ENCODE measurements around the gene SIK1. TPM values are rescaled to one million over a fixed set of nuclear protein-coding genes. Genes with fewer than 3 reads are reported as not detected.
"Not testable (repeated sequence)": the region's sequence is repeated elsewhere in the genome, so short reads cannot be mapped to it uniquely, and the experiment has no call there.

SIK1 gene
- total RNA-seq = 5.5 and 8.6 TPM in 2 replicates

- DNase-seq (ENCODE audit: low spot score); H3K36me3 Mint-ChIP-seq (ENCODE audit: low read depth); intact Hi-C loops (cut with micrococcal nuclease); H3K27me3 Mint-ChIP-seq (ENCODE audit: insufficient read depth); H3K27ac Mint-ChIP-seq; H3K4me3 Mint-ChIP-seq; H3K9me3 Mint-ChIP-seq; H3K4me1 Mint-ChIP-seq (ENCODE audit: low read depth): not testable (repeated sequence)
These were observed at the start of gene SIK1 for GRCh38 chr21:43426404-43427241. Gene SIK1 (minus strand): TSS chr21:43427131. CDS start chr21:43426178, 953 bp downstream.

GRCh38 chr21:43471597-43472242 lies 44.8 kb upstream of the SIK1 start:
- H3K9me3 Mint-ChIP-seq; H3K36me3 Mint-ChIP-seq (ENCODE audit: low read depth); H3K4me1 Mint-ChIP-seq (ENCODE audit: low read depth); H3K27me3 Mint-ChIP-seq (ENCODE audit: insufficient read depth); DNase-seq (ENCODE audit: low spot score); intact Hi-C loops (cut with micrococcal nuclease); H3K4me3 Mint-ChIP-seq; H3K27ac Mint-ChIP-seq: not testable (repeated sequence)

GRCh38 chr21:43469719-43470458 lies 43.0 kb upstream of the SIK1 start:
- H3K27me3 Mint-ChIP-seq (ENCODE audit: insufficient read depth); H3K27ac Mint-ChIP-seq; H3K9me3 Mint-ChIP-seq; H3K4me3 Mint-ChIP-seq; H3K4me1 Mint-ChIP-seq (ENCODE audit: low read depth); DNase-seq (ENCODE audit: low spot score); intact Hi-C loops (cut with micrococcal nuclease); H3K36me3 Mint-ChIP-seq (ENCODE audit: low read depth): not testable (repeated sequence)

DNA sequence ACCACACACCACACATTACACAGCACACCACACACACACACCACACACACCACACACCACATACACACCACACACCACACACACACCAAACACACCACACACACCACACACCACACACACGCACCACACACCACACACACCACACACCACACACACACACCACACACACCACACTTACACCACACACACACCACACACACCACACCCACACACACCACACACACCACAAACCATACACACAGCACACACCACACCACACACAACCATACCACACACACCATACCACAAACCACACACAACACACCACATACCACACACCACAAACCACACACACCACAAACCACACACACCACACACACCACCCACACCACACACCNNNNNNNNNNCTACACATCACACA lies 40.9 kb upstream of the SIK1 start:
- intact Hi-C loops (cut with micrococcal nuclease) = no loop called here
- Mint-ChIP-seq H3K4me1 (ENCODE audit: low read depth) (no peaks in the 10 kb centered on the region), H3K27ac (peak overlapping the region; percentile 78)

DNA sequence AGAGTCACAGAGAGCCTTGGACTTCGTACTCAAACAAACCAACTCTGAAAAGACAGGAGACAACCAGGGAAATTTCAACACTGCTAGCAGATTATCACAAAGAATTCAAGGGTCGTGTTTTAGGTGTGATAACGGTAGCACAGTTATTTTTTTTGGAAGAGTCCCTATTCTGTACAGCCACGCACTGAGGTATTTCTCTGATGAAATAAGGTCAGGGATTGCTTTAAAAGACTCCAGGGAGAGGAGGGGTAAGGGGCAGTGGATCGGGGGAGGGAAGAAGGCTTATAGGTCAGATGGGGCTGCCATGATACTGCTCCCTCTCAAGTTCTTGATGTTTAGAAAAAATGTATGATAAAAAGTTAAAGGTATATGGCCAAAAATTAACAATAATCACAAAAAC lies 38.2 kb upstream of the SIK1 start:
- H3K9me3 Mint-ChIP-seq; DNase-seq (ENCODE audit: low spot score); H3K4me1 Mint-ChIP-seq (ENCODE audit: low read depth); H3K27me3 Mint-ChIP-seq (ENCODE audit: insufficient read depth); H3K36me3 Mint-ChIP-seq (ENCODE audit: low read depth); H3K4me3 Mint-ChIP-seq; H3K27ac Mint-ChIP-seq; intact Hi-C loops (cut with micrococcal nuclease): not testable (repeated sequence)

More for the DNA sequence above, 40.9 kb upstream of the SIK1 start:
- Mint-ChIP-seq H3K36me3 (ENCODE audit: low read depth) (no peaks in the 10 kb centered on the region), H3K4me3 (no peak overlapping the region), H3K27me3 (ENCODE audit: insufficient read depth) (no peaks in the 10 kb centered on the region), H3K9me3 (peaks cover 3% of the 10 kb centered on the region)
- no peak for DNase-seq (ENCODE audit: low spot score)

DNA sequence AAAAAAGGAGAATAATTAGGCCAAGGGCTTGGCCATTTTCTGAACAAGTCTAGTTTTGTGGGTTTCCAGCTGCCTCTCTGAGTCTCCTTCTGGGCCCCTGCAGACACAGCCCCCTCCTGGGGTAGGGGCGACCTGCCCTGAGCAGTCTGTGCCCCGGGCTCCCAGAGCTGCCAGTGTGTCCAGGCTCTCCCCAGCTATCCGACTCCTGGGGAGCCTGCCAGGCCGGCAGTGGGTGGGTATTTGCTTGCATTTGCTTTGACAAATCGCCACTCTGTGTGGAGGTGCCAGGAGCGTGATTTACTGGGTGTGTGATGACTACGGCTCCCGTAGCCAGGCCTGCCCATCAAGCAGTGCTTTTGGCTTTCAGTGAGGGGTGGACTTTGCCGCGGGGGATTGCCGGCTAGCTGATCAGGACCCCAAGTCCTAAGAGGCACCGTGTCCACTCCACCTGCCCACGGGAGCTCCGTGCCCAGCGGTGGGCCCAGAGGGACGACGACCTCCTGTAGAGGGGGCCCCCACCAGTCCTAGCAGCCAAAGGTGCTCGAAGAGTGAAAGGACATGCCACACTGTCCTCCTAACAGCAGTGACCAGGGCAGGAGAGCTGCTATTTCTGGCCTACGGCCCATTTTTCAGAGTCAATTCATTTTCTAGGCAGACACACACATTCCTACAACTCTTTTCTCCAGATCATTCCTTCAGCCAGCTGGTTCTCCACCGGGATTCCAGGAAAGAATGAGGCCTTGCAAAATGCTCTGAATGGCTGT lies 36.7 kb upstream of the SIK1 start:
- H3K27ac Mint-ChIP-seq; H3K4me1 Mint-ChIP-seq (ENCODE audit: low read depth); intact Hi-C loops (cut with micrococcal nuclease); H3K9me3 Mint-ChIP-seq; H3K4me3 Mint-ChIP-seq; H3K36me3 Mint-ChIP-seq (ENCODE audit: low read depth); DNase-seq (ENCODE audit: low spot score); H3K27me3 Mint-ChIP-seq (ENCODE audit: insufficient read depth): not testable (repeated sequence)

- H3K4me3 Mint-ChIP-seq; DNase-seq (ENCODE audit: low spot score); H3K4me1 Mint-ChIP-seq (ENCODE audit: low read depth); intact Hi-C loops (cut with micrococcal nuclease); H3K27me3 Mint-ChIP-seq (ENCODE audit: insufficient read depth); H3K9me3 Mint-ChIP-seq; H3K36me3 Mint-ChIP-seq (ENCODE audit: low read depth); H3K27ac Mint-ChIP-seq: not testable (repeated sequence)
These were observed 36.0 kb upstream of the SIK1 start for GRCh38 chr21:43462932-43463331.

GRCh38 chr21:43460475-43460874 lies 33.5 kb upstream of the SIK1 start:
- H3K9me3 Mint-ChIP-seq; H3K27ac Mint-ChIP-seq; H3K36me3 Mint-ChIP-seq (ENCODE audit: low read depth); intact Hi-C loops (cut with micrococcal nuclease); H3K27me3 Mint-ChIP-seq (ENCODE audit: insufficient read depth); H3K4me1 Mint-ChIP-seq (ENCODE audit: low read depth); H3K4me3 Mint-ChIP-seq; DNase-seq (ENCODE audit: low spot score): not testable (repeated sequence)

DNA sequence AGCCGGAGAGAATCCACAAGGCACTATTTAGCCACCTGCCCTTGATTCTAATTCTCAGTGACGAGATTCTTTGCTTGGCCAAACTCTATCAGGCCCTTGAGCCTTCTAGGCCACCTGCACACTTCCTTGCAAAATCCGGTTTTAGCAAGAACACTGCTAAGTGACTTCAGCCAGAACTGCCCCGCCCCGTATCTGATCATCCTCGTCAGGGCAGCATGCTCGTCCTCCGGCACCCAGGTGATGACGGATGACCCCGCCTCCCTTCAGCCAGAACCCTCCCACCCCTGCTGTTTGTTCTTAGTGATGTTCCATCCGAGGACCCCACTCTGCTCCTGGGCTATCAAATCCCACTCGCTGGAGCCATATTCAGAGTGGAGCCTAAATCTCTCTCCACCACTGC lies 32.1 kb upstream of the SIK1 start:
- DNase-seq (ENCODE audit: low spot score); H3K27me3 Mint-ChIP-seq (ENCODE audit: insufficient read depth); H3K4me1 Mint-ChIP-seq (ENCODE audit: low read depth); H3K36me3 Mint-ChIP-seq (ENCODE audit: low read depth); H3K4me3 Mint-ChIP-seq; H3K27ac Mint-ChIP-seq; intact Hi-C loops (cut with micrococcal nuclease); H3K9me3 Mint-ChIP-seq: not testable (repeated sequence)

DNA sequence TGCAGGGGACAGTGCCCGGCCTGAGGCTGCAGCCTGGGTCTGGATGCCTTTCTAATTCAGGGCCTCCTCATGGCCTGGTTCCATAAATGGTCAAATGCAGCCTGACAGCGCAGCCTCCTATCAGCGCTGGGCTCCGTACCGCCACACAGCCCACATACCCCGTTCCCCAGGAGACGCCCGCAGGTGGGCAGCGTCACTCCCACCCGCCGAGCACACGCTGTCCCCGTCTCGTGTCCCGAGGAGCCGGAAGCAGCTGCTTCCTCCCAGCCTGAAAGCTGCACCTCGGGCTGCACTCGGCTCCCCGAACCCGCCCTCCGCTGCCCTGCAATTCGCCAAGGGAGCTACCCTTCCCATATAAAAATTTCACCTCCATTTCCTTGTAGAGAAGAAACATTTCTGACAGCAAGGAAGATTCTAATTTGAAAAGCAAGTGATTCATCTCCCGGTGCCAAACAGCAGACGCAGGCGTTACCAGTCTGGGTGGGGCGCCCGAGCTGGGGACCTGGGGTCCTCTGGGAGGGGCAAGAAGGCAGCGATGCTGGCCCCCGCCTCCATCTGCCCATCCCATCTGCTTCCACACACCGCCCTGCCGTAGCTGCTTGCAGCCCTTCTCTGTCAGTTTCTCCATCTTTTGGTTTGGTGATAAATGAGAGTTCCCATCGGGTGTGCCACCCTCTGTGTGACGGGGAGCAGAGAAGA lies 29.8 kb upstream of the SIK1 start:
- H3K4me1 Mint-ChIP-seq (ENCODE audit: low read depth); H3K36me3 Mint-ChIP-seq (ENCODE audit: low read depth); H3K4me3 Mint-ChIP-seq; H3K27me3 Mint-ChIP-seq (ENCODE audit: insufficient read depth); H3K9me3 Mint-ChIP-seq; intact Hi-C loops (cut with micrococcal nuclease); DNase-seq (ENCODE audit: low spot score); H3K27ac Mint-ChIP-seq: not testable (repeated sequence)

GRCh38 chr21:43455717-43456116 lies 28.8 kb upstream of the SIK1 start:
- H3K36me3 Mint-ChIP-seq (ENCODE audit: low read depth); H3K27me3 Mint-ChIP-seq (ENCODE audit: insufficient read depth); intact Hi-C loops (cut with micrococcal nuclease); H3K4me1 Mint-ChIP-seq (ENCODE audit: low read depth); H3K27ac Mint-ChIP-seq; DNase-seq (ENCODE audit: low spot score); H3K4me3 Mint-ChIP-seq; H3K9me3 Mint-ChIP-seq: not testable (repeated sequence)

DNA sequence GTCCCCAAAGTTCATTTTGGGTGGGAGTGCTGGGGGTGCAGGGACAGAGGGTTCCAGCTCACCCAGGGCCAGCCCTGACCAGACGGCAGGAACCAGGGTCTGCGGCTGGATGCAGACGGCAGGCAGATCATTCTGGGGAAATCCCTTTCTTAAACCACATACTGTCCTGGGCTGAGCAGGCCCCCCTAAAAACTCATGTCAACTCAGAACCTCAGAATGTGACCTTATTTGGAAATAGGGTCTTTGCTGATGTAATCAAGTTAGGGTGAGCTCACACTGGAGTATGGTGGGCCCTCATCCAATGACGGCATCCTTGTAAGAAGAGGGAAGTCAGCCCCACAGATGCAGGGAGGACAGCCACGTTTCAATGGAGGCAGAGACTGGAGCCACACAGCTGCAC lies 27.2 kb upstream of the SIK1 start:
- H3K4me1 Mint-ChIP-seq (ENCODE audit: low read depth); H3K4me3 Mint-ChIP-seq; H3K27ac Mint-ChIP-seq; H3K36me3 Mint-ChIP-seq (ENCODE audit: low read depth); H3K9me3 Mint-ChIP-seq; H3K27me3 Mint-ChIP-seq (ENCODE audit: insufficient read depth); DNase-seq (ENCODE audit: low spot score); intact Hi-C loops (cut with micrococcal nuclease): not testable (repeated sequence)

Data from activated T-helper 1 cell treated with anti-CD3 and anti-CD28 coated beads, Interleukin-12 subunit alpha, Interleukin-12 subunit beta, Interleukin-2, Interleukin-4 antibody, amounts not matched to agents 30 ng/mL and 10 ng/mL and 1 ng/mL, durations not matched to agents 14 hours and 24 hours and 36 hours (primary cell).